Measurements from ENCODE around the gene ATRN. TPM values are rescaled to one million over a fixed set of nuclear protein-coding genes. Genes with fewer than 3 reads are reported as not detected.

The ATRN gene
- total and polyA plus RNA-seq, 2 donors (not counting 1 experiment from before 2014, with no cell fraction given): 5.8 to 19.5 TPM

- H3K9ac ChIP-seq (ENCODE audit: low read length): no peak overlapping the region
- no peaks in the 10 kb centered on the region for H4K20me1 ChIP-seq (ENCODE audit: control insufficient read depth, insufficient read depth, low read length, poor library complexity, severe bottlenecking)
- ChIA-PET CTCF (no interaction called here), POLR2A (no interaction called here)
- H2AFZ ChIP-seq (ENCODE audit: insufficient read depth, low read depth, low read length, poor library complexity, severe bottlenecking): no peak overlapping the region
- Mint-ChIP-seq H3K4me3 (no peak overlapping the region), H3K27me3 (peaks cover 3% of the 10 kb centered on the region), H3K27ac (no peak overlapping the region), H3K9me3 (ENCODE audit: insufficient read depth) (no peaks in the 10 kb centered on the region), H3K4me1 (peaks cover 8% of the 10 kb centered on the region)
- H3K4me1 ChIP-seq (ENCODE audit: control insufficient read depth in 2 of 2, insufficient read depth in 2 of 2, low read length in 2 of 2): peaks cover 2 to 4% of the 10 kb centered on the region in 2 donors
- peaks cover 0 to 12% (median 0%) of the 10 kb centered on the region in 3 donors for H3K9me3 ChIP-seq (ENCODE audit: control extremely low read depth in 1 of 3, control insufficient read depth in 2 of 3, insufficient read depth in 1 of 3, low read length in 2 of 3)
- WGBS (ENCODE audit: insufficient coverage): 96% methylated on average over 2 of the region's 2 CpGs
- ATAC-seq (ENCODE audit: low read depth) (no peak), DNase-seq (no peak)
- intact Hi-C loops (cut with micrococcal nuclease): no loop called here
- no peak overlapping the region for H3K4me2 ChIP-seq (replicated peaks; ENCODE audit: low read depth, low read length, poor library complexity, severe bottlenecking)
- H3K79me2 ChIP-seq (ENCODE audit: control insufficient read depth, insufficient read depth, low read length): no peaks in the 10 kb centered on the region
- H3K27me3 ChIP-seq (replicated peaks in 1 of 4; ENCODE audit: control extremely low read depth in 1 of 4, control insufficient read depth in 3 of 4, insufficient read depth in 4 of 4, low read length in 3 of 4): no peaks in the 10 kb centered on the region
- H3K36me3 ChIP-seq (replicated peaks in 1 of 2; ENCODE audit: control extremely low read depth in 1 of 2, control insufficient read depth in 1 of 2, extremely low read depth in 1 of 2, insufficient read depth in 2 of 2, low read length in 1 of 2): peaks cover 0 to 2% of the 10 kb centered on the region in 2 experiments
- TF ChIP-seq EZH2 (IDR thresholded peaks at IDR 0.05; ENCODE audit: borderline replicate concordance, insufficient read depth, low read depth, low read length, poor library complexity, severe bottlenecking) (no peak), CTCF (IDR thresholded peaks at IDR 0.05) (no peak)
- H3K27ac ChIP-seq (ENCODE audit: low read length in 2 of 2): no peak overlapping the region
- H3K4me3 ChIP-seq (ENCODE audit: control extremely low read depth in 1 of 5, extremely low read depth in 1 of 5, insufficient read depth in 1 of 5, low read depth in 2 of 5, low read length in 4 of 5): no peak overlapping the region
Observed at GRCh38 chr20:3653921-3654320, 183.1 kb downstream of the ATRN start.

GRCh38 chr20:3654326-3655130 is 183.7 kb downstream of the ATRN start:
- CTCF ChIA-PET: no interaction called here

More at GRCh38 chr20:3654326-3655130, 183.7 kb downstream of the ATRN start:
- H3K27ac ChIP-seq (ENCODE audit: low read length in 2 of 2): no peak overlapping the region
- peaks cover 0 to 1% (median 0%) of the 10 kb centered on the region in 4 experiments for H3K27me3 ChIP-seq (replicated peaks in 1 of 4; ENCODE audit: control extremely low read depth in 1 of 4, control insufficient read depth in 3 of 4, insufficient read depth in 4 of 4, low read length in 3 of 4)
- no peak for DNase-seq
- no peak for TF ChIP-seq CTCF (IDR thresholded peaks at IDR 0.05)
- TF ChIP-seq EZH2 (IDR thresholded peaks at IDR 0.05; ENCODE audit: borderline replicate concordance, insufficient read depth, low read depth, low read length, poor library complexity, severe bottlenecking): no peak
- peaks cover 13% of the 10 kb centered on the region for H3K4me1 Mint-ChIP-seq
- no peak overlapping the region for H3K4me3 Mint-ChIP-seq
- no peaks in the 10 kb centered on the region for H3K9me3 Mint-ChIP-seq (ENCODE audit: insufficient read depth)
- no peak overlapping the region for H3K4me3 ChIP-seq (ENCODE audit: control extremely low read depth in 1 of 5, extremely low read depth in 1 of 5, insufficient read depth in 1 of 5, low read depth in 2 of 5, low read length in 4 of 5)
- peaks cover 5 to 10% of the 10 kb centered on the region in 2 donors for H3K4me1 ChIP-seq (ENCODE audit: control insufficient read depth in 2 of 2, insufficient read depth in 2 of 2, low read length in 2 of 2)
- H3K27me3 Mint-ChIP-seq: peaks cover 8% of the 10 kb centered on the region
- H3K9me3 ChIP-seq (ENCODE audit: control extremely low read depth in 1 of 3, control insufficient read depth in 2 of 3, insufficient read depth in 1 of 3, low read length in 2 of 3): peaks cover 0 to 12% (median 0%) of the 10 kb centered on the region in 3 donors
- intact Hi-C loops (cut with micrococcal nuclease): no loop called here
- POLR2A ChIA-PET: no interaction called here
- no peak overlapping the region for H3K27ac Mint-ChIP-seq
- 87% methylated on average over 15 of the region's 17 CpGs for whole genome bisulfite sequencing (ENCODE audit: insufficient coverage)
- no peak overlapping the region for H2AFZ ChIP-seq (ENCODE audit: insufficient read depth, low read depth, low read length, poor library complexity, severe bottlenecking)
- H3K4me2 ChIP-seq (replicated peaks; ENCODE audit: low read depth, low read length, poor library complexity, severe bottlenecking): no peak overlapping the region
- no peak for ATAC-seq (ENCODE audit: low read depth)
- H3K79me2 ChIP-seq (ENCODE audit: control insufficient read depth, insufficient read depth, low read length): no peaks in the 10 kb centered on the region
- H3K36me3 ChIP-seq (replicated peaks in 1 of 2; ENCODE audit: control extremely low read depth in 1 of 2, control insufficient read depth in 1 of 2, extremely low read depth in 1 of 2, insufficient read depth in 2 of 2, low read length in 1 of 2): no peaks in the 10 kb centered on the region
- H3K9ac ChIP-seq (ENCODE audit: low read length): no peak overlapping the region
- H4K20me1 ChIP-seq (ENCODE audit: control insufficient read depth, insufficient read depth, low read length, poor library complexity, severe bottlenecking): no peaks in the 10 kb centered on the region

All from B cell (primary cell).